GM19035 (cell line): ENCODE data around the gene PELI2.

ENCODE experiments used
- ATAC-seq: cut with Tn5 transposase; IDR thresholded peaks from one replicate; pipeline ENCODE4 v1.9.1; 2021; ENCODE audit not compliant: unreplicated experiment

The PELI2 gene

GRCh38 chr14:56118611-56119181, 485 bp downstream of the PELI2 start:
- peak; percentile 22 for ATAC-seq

DNA sequence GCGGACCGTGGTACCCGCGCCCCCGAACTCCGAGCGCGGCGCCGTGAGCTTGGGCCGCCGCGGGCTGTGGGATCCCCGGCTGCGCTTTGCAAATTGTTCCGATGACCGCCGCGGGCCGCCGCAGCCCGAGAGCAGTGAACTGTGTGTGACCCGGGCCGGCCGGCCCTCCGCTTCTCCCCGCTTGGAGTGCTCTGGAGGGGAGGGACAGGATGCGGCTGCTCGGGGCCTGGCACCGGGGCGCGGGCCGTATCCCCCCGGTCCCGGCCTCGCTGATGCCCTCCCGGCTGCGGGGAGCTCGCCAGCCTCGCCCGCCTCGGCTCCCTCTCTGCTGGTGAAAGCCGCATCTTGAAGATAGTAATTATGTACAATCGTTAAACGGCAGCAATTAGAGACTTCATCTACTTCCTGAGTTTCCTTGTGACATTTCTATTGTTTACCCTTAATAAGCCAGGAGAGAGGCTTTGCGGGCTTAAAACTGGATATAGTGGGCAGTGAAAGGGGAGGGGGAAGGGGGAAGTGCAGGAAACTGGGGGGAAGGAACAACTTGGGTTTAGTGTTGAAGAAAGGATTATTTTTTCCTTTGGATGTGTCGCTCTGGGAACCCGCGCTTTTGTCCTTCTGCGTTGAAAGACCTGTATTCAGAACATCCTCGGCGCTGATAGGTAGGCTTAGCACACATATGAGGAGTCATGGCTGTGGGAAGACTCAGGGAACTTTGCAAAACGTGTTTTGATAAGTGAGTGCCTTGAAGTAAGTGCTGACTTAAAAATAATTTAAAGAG, 1.2 kb downstream of the PELI2 start:
- no peak for ATAC-seq

DNA sequence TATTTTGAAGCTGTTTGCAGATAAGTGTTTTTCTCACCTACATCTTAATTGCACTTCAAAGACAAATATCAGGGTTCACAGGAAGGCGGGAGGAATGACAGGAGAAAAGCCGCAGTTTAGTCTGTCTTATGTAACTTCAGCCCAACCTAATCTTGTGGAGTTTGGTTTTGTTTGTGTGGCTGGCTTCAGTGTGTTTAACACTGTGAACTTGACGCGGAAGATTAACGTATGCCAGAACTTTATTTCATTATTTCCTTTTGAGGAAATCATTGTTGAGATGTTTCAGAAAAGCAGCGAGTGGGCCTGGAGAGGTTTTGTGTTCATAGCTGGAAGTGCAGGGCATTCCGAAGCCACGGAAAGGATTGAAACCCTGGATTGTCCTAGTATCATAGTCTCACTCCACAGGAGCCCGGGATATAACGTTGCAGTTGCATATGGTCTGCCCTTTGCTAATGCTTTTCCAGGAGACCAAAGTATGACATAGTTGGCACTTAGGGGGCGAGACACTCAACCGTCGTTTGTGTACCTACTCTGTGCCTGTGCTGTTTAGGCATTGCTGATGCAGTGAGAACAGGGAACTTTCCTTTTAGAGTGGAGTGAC, 2.0 kb downstream of the PELI2 start:
- ATAC-seq: no peak

DNA sequence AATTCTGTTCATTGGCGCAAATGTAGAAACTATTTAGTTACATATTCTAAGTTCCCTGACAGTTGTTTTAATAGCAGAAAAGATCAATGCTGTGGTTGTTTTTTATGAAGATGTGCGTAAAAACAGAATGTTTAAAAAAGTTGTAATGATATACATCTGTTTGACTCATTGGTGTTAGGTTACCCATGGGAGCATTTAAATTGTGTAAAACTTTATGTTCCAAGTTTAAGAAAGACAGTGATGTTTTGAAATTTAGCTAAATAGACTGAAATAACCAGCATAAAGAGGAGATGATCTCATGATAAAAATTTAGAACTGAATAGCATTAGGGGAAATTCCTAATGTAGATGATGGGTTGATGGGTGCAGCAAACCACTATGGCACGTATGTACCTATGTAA, 3.6 kb downstream of the PELI2 start:
- no peak for ATAC-seq

DNA sequence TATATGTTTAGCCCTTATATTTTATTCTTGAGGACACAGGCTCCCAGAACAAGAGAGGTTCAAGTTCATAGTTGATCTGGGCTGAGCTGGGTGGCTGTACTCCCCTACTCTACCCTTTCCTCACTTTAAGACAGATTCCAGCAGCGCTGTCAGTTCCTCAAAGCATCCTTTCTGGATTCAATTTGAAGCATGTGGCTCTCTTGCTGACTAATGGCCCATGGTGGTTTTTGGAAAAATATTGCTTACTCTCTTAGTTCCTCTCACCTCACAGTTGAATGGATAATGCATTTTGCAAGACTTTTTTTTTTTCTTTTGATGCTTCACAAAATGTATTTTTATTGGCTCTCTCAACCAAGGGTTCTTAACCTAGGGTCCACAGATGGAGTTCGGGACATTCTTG, 4.1 kb downstream of the PELI2 start:
- ATAC-seq: no peak

GRCh38 chr14:56124327-56124726, 6.1 kb downstream of the PELI2 start:
- ATAC-seq: no peak

DNA sequence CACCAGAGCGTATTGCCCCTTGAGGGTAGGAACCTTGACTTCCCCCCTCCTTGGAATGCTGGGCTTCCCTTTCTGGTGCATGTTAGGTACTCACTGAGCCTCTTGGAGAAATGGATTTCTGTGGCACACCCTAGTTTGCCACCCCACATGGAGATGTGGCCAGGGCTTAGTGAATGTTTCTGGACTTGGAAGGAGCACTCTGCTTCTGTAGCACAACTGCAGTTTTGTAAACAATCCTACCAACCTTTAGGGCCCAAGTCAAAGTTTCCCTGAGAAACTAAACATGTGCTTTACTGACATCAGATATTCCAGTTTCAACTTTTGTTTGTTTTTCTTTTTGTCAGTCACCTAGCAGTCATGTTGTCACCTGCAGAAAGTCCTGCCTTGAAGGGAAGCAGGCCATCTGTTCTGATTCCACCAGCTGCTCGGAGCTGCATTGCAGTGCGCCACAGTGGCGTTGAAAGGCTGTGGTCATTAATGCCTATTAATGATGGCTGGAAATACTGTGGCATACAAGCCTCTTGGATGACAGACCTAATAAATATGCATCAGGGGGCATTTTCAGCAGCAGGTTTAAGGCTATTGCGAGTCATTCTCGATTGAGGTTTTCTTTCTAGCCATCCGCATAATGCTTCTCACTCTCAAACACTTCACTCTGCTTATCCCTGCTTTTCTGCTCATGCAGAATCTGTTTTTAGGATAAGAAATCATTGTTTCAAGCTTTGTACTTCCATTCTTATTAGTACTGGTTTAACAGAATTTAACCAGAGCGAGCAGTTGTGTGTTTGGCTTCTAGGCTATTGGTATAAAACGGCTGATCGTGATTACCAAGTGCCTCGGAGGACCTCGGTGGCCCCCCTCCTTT, 7.8 kb downstream of the PELI2 start:
- ATAC-seq: no peak

DNA sequence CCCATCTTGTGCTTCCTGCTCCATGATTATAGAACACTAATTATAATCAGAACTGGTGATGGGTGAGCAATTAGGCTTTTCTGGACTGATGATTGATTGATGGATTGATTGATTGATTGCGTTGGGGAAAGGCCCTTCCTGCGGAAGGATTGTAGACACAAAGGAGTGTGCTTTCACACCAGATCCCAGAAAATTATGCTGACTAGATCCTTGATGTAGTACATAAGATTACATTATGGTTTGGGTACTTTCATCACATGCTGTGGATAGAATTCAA, 8.4 kb downstream of the PELI2 start:
- ATAC-seq: no peak

DNA sequence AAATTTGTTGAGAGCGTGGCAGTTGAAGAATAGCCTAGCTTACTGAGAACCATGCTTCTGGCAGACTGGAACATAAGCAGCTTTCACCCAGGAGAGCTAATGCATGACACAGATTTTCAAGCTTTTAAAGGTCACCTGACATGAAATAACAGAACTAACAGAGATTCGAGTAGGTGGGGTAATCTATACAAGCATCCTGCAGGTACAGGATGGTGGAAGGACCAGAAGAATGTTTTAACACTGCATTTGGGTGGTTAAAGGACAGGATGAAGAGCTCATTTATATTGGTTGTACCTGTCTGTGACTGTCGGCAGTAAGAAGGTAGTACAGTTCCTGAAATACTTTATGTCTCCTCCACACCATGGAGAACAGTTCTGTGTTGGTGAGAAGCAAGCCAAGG, 8.9 kb downstream of the PELI2 start:
- no peak for ATAC-seq

DNA sequence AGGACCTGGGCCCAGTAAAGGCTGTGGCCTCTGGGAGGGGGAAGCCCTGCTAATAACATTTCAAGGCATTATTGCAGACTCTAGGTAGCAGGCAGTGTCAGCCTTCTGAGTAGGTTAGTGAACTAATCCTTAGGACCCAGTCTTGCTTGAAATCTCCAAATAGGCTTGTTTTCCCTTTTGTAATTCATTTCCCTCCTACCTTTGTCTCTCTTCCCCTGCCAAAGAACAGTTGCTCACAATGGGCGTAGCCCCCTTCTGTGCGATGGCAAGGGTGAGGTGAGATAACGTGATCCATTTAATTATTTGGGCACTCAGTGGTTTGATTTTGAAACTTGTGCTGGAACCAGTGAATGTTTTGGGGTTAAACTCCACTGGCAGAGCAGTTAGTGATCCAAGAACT, 10.9 kb downstream of the PELI2 start:
- ATAC-seq: no peak

- ATAC-seq: no peak
Measured at GRCh38 chr14:56129933-56130332, 11.7 kb downstream of the PELI2 start.

GRCh38 chr14:56131004-56131864, 13.0 kb downstream of the PELI2 start:
- ATAC-seq: no peak

DNA sequence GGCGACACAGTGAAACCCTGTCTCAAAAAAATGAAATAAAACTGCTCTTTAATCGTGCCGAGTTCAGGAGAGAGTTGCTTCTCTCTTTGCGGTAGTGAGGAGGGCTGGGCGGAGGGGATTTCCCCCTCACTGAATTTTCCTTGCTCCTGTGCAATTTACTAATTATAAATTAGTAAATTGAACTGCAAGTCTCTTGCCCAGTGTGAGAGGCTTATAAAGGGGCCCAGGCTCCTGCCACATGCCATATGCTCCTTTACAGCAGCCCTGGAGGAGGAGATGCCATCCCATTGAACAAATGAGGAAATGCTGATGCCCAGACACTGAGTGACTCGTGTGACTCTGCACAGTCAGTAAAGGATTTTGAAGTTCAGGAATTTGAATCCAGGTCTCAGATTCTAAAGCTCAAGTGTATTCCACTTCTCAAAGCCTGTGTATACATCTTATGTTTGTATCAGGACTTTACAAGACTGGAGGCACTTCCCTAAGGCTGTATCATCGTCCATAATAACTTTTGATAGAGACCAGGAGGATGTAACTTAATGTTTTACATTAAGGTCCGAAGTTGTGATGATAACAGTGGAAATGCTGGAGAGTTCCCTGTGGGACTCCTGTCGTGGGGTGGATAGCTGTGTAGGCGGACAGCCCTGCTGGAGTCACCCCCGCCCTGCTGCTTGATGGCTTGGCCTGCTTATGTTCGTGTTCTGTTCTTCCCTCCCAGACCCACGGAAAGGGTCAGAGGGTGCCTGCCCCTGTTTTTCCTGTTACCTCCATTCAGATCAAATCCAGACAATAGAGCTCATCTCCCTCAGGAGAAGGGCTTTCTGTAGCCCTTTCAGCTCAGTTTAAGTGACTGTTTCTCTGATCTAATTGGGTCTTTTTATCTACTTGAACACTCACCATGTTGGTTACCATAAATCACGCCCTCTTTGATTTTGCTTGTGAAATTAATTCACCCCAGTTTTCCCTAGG, 13.9 kb downstream of the PELI2 start:
- ATAC-seq: no peak

- ATAC-seq: no peak
Measured at GRCh38 chr14:56133547-56133946, 15.3 kb downstream of the PELI2 start.

- ATAC-seq: no peak
Measured at GRCh38 chr14:56135001-56135400, 16.8 kb downstream of the PELI2 start.

DNA sequence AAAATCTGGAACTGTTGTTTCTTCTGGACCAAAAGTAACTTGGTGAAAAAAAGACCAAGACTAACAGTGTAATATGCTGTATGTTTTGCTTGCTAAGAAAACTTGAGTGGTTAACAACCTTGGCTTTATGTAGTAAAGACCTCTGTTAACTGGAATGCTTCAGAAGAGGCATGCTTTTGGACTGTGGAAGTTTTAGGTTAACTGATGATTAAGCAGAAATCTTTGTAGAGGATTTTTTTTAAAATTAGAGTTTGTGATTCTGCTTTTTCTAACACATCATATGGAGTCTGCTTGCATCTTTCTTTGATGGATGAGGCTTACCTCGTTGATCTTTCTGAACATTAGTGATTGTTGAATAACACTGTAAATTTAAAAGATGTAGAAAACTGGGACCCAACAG, 17.5 kb downstream of the PELI2 start:
- no peak for ATAC-seq

- ATAC-seq: no peak
Measured at GRCh38 chr14:56136571-56137452, 18.6 kb downstream of the PELI2 start.

- ATAC-seq: no peak
Measured at GRCh38 chr14:56137453-56137807, 19.2 kb downstream of the PELI2 start.

DNA sequence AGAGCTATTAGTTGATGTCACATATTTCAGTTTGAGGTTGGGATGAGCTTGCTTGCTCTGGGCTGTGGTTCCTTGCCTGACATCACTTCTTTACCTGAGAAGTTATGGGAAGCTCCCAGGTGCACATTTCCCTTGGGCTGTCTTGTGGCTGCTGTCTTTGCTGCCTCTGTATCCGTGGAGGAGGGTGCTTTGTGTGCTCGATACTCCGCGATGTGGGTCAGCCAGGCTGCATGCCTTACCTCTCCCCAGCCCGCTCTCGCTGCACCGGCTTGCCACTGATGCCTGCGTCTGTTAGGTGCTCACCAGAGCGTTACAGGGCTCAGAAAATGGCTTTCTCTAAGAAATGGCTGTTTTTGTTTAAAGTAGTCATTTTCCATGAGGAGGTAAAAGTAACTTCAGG, 19.6 kb downstream of the PELI2 start:
- ATAC-seq: no peak
